GM18517 (cell line): ENCODE data around the gene CYP26B1.

ENCODE experiments used
- ATAC-seq: cut with Tn5 transposase; IDR thresholded peaks from one replicate; pipeline ENCODE4 v1.9.1; 2021; ENCODE audit warnings: mild to moderate bottlenecking, moderate library complexity; ENCODE audit not compliant: unreplicated experiment

Gene CYP26B1

GRCh38 chr2:72155737-72156136 is 8.1 kb upstream of the CYP26B1 start:
- no peak for ATAC-seq

GRCh38 chr2:72155151-72155550 is 7.5 kb upstream of the CYP26B1 start:
- ATAC-seq, result no peak

DNA sequence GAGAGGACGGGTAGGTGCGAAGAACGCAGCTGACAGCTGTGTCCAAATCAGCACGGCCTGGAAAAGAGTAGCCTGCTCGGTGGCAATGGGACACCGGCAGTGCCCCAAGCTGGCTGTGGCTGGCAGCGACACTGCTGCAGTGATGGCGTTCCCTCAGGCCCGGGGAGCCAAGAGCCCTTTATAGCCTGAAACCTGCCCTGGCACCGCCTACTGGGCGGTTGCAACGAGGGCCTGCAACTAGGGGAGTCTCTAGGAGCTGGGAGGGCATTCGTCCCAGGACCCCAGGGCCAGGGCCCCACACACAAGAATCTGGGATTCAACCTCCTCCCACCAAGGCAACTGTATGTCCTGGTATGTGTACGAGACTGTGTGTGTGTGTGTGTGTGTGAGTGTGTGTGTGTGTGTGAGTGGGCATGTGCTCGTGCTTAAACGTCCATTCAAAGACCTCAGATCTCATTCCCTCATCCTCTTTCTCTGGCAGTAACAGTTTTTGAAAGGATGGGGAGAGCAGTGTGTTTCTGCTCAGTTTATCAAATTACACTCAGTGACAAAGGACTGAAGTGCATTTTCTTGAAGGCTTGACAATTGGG is 6.8 kb upstream of the CYP26B1 start:
- no peak for ATAC-seq

DNA sequence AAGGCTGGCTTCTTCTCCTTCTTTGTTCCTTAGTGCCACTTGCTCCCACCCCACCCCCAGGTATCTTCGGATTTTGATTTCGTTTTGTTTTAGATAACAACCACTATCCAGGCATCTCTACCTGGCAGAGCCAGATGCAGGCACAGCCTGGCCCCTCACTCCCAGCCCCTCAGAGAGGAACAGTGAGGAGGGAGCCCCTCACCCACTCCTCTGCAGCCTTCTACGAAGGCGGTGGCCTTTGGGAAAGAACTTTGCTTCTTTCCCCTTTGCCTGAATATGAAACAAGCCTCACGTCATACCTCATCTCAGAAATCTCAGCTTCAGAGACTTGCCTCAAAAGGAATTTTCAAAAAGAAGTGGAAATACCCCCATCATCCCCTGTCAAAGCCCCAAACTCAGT is 6.3 kb upstream of the CYP26B1 start:
- ATAC-seq, result no peak

- no peak for ATAC-seq
These were observed 5.5 kb upstream of the CYP26B1 start for GRCh38 chr2:72153026-72153791.

DNA sequence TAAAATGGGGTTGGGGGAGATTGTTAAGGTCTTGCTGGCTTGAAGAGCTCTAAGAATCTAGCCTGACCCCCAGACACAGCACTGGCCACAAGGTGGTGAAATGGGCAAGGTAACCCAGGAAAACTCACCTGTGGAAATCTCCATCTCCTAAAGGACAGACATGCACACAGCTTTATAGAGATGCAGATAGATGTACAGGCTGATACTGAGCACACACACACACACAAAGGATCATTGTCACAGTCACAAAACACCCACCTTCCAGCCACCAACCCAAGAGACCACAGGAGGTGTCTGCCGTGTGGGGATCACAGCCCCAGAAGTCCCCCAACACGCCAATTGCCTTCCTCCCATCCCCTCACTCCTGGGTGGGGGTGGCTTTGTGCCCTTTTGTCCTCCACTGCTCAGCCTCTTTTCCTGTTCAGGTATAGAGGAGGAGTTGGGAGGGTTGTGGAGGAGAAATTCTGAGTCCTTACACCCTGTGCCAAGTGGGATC is 3.2 kb upstream of the CYP26B1 start:
- ATAC-seq, result no peak

GRCh38 chr2:72150157-72150860 is 2.6 kb upstream of the CYP26B1 start:
- peak; percentile 63 for ATAC-seq

DNA sequence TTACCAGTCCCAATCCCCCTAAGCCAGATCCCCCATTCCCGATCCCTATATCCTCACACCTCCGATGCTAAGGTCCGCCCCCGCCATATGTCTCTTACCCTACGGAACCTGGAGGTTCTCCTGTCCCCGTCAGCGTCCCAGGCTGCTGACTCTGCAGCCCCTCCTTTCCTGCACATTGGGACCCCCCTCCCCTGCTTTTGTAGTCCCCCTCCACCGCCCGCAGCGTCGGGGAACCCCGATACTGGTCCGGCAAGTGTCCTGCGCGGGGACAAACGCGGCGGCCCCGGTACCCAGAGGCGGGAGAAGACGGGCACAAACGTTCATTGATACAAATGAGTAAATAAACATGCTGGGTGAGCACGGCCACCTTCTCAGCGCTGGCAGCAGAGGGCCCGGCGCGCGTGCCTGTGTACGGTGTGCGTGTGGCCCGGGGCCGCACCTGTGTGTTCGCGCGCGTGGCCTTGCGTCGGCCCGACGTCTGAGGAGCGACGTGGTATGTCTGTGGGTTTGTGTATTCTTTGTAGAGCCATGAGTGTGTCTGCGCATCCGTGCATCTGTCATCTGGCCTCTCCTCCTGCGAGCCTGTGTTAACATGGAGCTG is 2.0 kb upstream of the CYP26B1 start:
- no peak for ATAC-seq

DNA sequence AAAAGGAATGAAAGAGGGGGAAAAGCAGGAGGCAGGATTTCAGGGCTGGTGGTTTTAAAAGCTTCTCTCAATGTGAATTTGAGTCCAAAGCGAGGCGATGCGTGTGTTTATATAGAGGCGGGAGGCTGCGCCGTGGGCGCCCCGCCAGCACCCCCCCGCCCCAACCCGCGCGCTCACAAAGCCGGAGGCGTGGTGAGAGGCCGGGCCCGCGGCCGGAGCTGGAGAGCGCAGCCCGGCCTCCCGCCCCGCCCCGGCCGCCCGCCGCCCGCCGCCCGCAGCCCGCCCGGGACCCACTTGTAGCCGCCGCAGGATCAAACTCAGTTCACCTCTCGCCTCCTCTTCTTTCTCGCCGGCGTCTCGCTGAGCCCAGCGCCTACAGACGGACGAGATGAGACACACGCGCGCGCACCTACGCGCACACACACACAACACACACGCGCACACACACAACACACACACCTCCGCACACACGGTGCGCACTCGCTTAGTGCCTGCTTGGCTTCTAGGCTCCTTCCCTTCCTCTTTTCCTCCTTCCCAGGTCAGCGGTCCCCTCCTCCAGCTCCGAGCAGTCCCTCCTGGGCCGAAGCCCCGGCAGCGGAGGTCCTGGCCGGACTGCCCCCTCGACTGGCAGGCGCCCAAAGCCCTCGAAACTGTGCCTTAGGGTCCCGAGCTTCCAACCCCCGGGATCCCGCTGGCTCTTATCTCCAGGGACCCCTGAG is 1.3 kb upstream of the CYP26B1 start:
- no peak for ATAC-seq

DNA sequence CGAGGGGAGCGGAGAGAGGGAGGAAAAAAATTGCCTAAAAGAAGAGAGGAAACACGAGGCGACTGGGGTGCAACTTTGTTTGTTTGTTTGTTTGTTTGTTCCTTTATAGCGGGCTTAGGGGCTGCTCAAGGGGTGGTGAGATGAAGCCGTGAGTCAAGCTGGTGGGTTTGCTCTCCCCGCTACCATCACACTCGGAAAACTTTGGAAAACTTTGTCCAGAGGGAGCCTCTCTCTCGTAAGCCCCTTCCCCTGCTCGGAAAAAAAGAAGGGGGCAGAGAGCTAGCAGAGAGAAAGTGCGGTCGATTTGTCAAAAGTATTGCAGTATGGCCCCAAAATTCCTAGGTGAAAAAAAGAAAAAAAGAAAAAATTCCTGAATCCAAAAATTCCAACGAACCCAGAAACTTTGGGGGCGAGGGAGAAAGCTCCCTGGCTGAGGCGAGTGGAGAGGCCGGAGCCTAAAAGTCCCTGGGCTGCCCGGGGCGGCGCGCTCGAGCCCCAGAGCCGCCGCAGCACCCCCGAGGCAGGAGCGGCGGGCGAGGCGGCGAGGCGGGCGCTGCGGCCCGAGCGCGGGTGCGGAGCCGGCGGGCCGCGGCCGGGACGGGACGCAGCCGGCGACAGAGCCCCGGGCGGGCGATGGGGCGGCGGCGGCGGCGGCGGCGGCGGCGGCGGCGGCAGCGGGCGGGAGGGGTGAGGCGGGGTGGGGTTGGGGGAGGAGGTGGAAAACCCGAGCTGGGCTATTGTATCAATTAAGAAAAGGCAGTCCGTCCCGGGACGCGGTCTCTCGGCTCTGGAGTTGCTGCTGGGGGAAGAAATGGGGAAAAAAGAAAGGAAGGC is 558 bp upstream of the CYP26B1 start:
- no peak for ATAC-seq

- no peak for ATAC-seq
These were observed 1.0 kb downstream of the CYP26B1 start for GRCh38 chr2:72146347-72147302.

- no peak for ATAC-seq
These were observed 1.9 kb downstream of the CYP26B1 start for GRCh38 chr2:72145658-72146329.

DNA sequence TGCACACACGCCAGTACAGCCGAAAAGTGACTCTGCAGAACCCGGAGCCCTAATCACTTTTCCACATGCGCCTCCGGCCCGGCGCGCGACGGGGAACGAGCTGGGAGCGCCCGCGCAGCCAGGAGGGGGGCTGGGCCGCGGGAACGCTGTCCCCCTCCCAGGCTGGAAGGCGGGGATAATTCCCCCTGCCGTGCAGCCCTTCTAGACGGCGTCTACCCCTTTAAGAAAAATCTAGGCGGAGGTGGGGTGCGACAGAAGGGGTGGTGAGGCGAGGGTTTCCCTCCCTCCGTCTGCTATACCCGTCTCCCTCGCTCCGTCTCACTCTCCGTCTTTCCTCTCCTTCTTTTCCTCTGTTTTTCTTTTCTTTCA is 2.4 kb downstream of the CYP26B1 start:
- ATAC-seq, result no peak

- ATAC-seq, result no peak
These were observed 2.9 kb downstream of the CYP26B1 start for GRCh38 chr2:72144632-72145288.

GRCh38 chr2:72144274-72144631 is 3.4 kb downstream of the CYP26B1 start:
- ATAC-seq, result no peak

- ATAC-seq, result no peak
These were observed 4.0 kb downstream of the CYP26B1 start for GRCh38 chr2:72143441-72144273.
